Measurements from ENCODE around the gene MCUB.
A peak's percentile ranks its signal among the peaks of the same experiment; 100 is the strongest.

Gene MCUB

DNA sequence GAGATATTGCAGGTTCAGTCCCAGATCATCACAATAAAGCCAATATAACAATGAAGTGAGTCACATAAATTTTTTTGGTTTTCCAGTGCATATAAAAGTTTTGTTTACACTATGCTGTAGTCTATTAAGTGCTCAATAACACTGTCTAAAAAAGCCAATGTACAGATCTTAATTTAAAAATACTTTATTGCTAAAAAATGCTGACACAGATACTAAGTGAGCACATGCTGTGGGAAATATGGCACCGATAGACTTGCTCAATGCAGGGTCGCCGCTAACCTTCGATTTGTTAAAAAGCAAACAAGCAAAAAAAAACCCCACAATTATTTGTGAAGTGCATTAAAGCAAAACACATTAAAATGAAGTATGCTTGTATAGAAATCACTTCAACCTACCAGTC lies 159.6 kb downstream of the MCUB start:
- DNase-seq (ENCODE audit: low read depth) = no peak

DNA sequence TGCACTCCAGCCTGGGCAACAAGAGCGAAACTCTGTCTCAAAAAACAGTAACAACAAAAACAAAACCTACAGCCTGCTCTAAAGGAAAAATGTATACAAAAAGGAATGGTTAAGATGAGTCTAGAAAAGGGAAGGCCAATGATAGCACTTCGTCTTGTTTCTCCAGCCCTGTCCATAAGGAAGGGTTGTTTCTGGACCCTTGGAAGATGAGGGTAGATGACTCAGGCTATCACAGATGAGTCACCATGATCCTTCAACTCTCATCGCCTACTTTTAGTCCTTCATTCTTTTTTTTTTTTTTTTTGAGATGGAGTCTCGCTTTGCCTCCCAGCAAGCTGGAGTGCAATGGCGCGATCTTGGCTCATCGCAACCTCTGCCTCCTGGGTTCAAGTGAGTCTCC lies 161.0 kb downstream of the MCUB start:
- no peak for DNase-seq (ENCODE audit: low read depth)
- H3K4me3 ChIP-seq (ENCODE audit: low read depth, low read length) = no peak overlapping the region
- TF ChIP-seq CTCF (IDR thresholded peaks at IDR 0.05; ENCODE audit: control insufficient read depth, extremely low read depth, insufficient read depth) = no peak

More for the DNA sequence above, 159.6 kb downstream of the MCUB start:
- H3K4me3 ChIP-seq (ENCODE audit: low read depth, low read length) = no peak overlapping the region
- no peak for TF ChIP-seq CTCF (IDR thresholded peaks at IDR 0.05; ENCODE audit: control insufficient read depth, extremely low read depth, insufficient read depth)

- no peak overlapping the region for H3K4me3 ChIP-seq (ENCODE audit: low read depth, low read length)
- no peak for TF ChIP-seq CTCF (IDR thresholded peaks at IDR 0.05; ENCODE audit: control insufficient read depth, extremely low read depth, insufficient read depth)
- no peak for DNase-seq (ENCODE audit: low read depth)
These were observed 162.3 kb downstream of the MCUB start for GRCh38 chr4:109722357-109722756.

DNA sequence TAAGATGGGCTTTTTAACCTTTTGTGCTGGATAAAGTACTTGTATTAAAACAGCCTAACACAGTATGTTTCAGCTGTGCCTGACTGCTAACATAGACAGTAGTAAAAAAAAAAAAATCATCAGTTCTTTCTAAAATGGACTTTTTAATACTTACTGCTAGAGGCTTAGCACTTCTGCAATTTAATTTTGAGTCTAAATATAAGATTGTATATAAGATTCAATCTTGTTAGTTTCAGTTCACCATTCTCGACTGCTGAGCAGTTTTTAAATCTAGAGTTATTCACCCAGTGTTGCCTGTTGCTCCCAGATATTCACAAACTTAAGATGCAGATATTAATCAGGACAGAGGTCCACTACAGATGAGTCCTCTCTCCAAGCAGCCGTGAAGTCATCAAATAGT lies 163.1 kb downstream of the MCUB start:
- DNase-seq (ENCODE audit: low read depth) = no peak
- H3K4me3 ChIP-seq (ENCODE audit: low read depth, low read length) = no peak overlapping the region
- no peak for TF ChIP-seq CTCF (IDR thresholded peaks at IDR 0.05; ENCODE audit: control insufficient read depth, extremely low read depth, insufficient read depth)

- no peak for DNase-seq (ENCODE audit: low read depth)
- peak overlapping the region; percentile 64 for H3K4me3 ChIP-seq (ENCODE audit: low read depth, low read length)
- TF ChIP-seq CTCF (IDR thresholded peaks at IDR 0.05; ENCODE audit: control insufficient read depth, extremely low read depth, insufficient read depth) = no peak
These were observed 168.3 kb downstream of the MCUB start for GRCh38 chr4:109728385-109728784.

GRCh38 chr4:109729117-109729717 lies 169.2 kb downstream of the MCUB start:
- no peak for TF ChIP-seq CTCF (IDR thresholded peaks at IDR 0.05; ENCODE audit: control insufficient read depth, extremely low read depth, insufficient read depth)
- no peak for DNase-seq (ENCODE audit: low read depth)
- H3K4me3 ChIP-seq (ENCODE audit: low read depth, low read length) = peak overlapping the region; percentile 64
